ENCODE measurements around the gene RBM44.

GRCh38 chr2:237864444-237864931, 65.9 kb downstream of the RBM44 start:
- no peak for TF ChIP-seq POLR2AphosphoS5 (IDR thresholded peaks at IDR 0.05; ENCODE audit: low read depth, low read length)
- no peak for TF ChIP-seq POLR2A (IDR thresholded peaks at IDR 0.05; ENCODE audit: low read depth, low read length)

Data from GM12892 (cell line).